Left cardiac atrium (tissue), 4 donors: ENCODE results near the gene IL17RB. TPM values are rescaled to one million over a fixed set of nuclear protein-coding genes. Genes with fewer than 3 reads are reported as not detected.

Source experiments
- ATAC-seq, 2 donors: fragments of 200-7000 bp; cut with Tn5 transposase; one replicate each; pipeline ENCODE4 v1.9.1; 2020; ENCODE audit warnings: mild to moderate bottlenecking in 2 of 2, moderate library complexity in 2 of 2
- DNase-seq: peaks from one replicate; pipeline ENCODE4 v3.0.0-alpha.2; 2020
- intact Hi-C, 2 donors: fragments of 100-400 bp; cut with DNase I; formaldehyde crosslinking; loops; one replicate each; pipeline versions ENCODE4 v1.14.1 to v1.15.1; 2022 to 2023
- long read RNA-seq: library from polyadenylated mRNA; unstranded; transcript quantifications from one replicate; pipeline ENCODE4 v2.0.0, GENCODE V29; 2021
- total RNA-seq, 2 donors: library from RNA; stranded (reverse); fragmentation: NEBNext Ultra II Directional; extraction: Animal tissue kit (Norgen Biotek cat#: 25700); gene quantifications; one replicate each; pipeline ENCODE4 v1.2.1, GENCODE V29; 2021
- donor health status: DM: no; HTN: yes; CAD: no.
- donor health status: DM: no; HTN: yes; CAD: no; lungs with severe emphysema.
- donor health status: DM: yes; HTN: yes; CAD: no.
- donor health status: Dilated cardiomyopathy.

Gene IL17RB
- 1 to 10 TPM; 1.6 to 2.6 TPM for total RNA-seq
- long read RNA-seq, partial matches to known transcripts = 1 of 2 reads
- long read RNA-seq, other reads (novel, unspliced or antisense) = 1 of 2 reads

GRCh38 chr3:53846134-53846850 is at the start of gene IL17RB, which contains the start of gene CHDH:
IL17RB (plus strand) TSS chr3:53846568; CDS start chr3:53846589, 21 bp downstream.
CHDH (minus strand) TSS chr3:53846419; CDS start chr3:53824008, 22,411 bp downstream.
- peak; percentile 68 for DNase-seq
- intact Hi-C loops = no loop called here
- ATAC-seq = peak; percentile 83 to 88

- ATAC-seq (no peak), DNase-seq (no peak)
- intact Hi-C loops = no loop called here
These were observed 48.2 kb upstream of the IL17RB start for GRCh38 chr3:53798144-53798543.

GRCh38 chr3:53799338-53799865 is 47.0 kb upstream of the IL17RB start:
- DNase-seq = no peak
- ATAC-seq = no peak
- intact Hi-C loops = no loop called here

GRCh38 chr3:53800041-53800906 is 46.1 kb upstream of the IL17RB start:
- no peak for DNase-seq
- intact Hi-C loops = no loop called here
- no peak for ATAC-seq

GRCh38 chr3:53801319-53801718 is 45.0 kb upstream of the IL17RB start:
- no peak for DNase-seq
- ATAC-seq = no peak
- intact Hi-C loops = no loop called here

GRCh38 chr3:53802256-53802880 is 44.0 kb upstream of the IL17RB start:
- DNase-seq (no peak), ATAC-seq (no peak)
- intact Hi-C loops = no loop called here

GRCh38 chr3:53803124-53803815 is 43.1 kb upstream of the IL17RB start:
- ATAC-seq (no peak), DNase-seq (no peak)
- intact Hi-C loops = no loop called here

- no peak for DNase-seq
- ATAC-seq = no peak
- intact Hi-C loops = no loop called here
These were observed 42.3 kb upstream of the IL17RB start for GRCh38 chr3:53803816-53804695.

GRCh38 chr3:53804697-53805462 is 41.5 kb upstream of the IL17RB start:
- peak in 1 of 2 donors; percentile 59 for ATAC-seq
- intact Hi-C loops = no loop called here
- DNase-seq = no peak

- intact Hi-C loops = no loop called here
- ATAC-seq (no peak), DNase-seq (no peak)
These were observed 40.8 kb upstream of the IL17RB start for GRCh38 chr3:53805463-53806159.

GRCh38 chr3:53806182-53807116 is 39.9 kb upstream of the IL17RB start:
- intact Hi-C loops = no loop called here
- peak; percentile 81 to 86 for ATAC-seq
- DNase-seq = no peak

GRCh38 chr3:53807117-53807810 is 39.1 kb upstream of the IL17RB start:
- intact Hi-C loops = no loop called here
- DNase-seq = no peak
- peak; percentile 12 to 17 for ATAC-seq

- DNase-seq = no peak
These were observed 37.9 kb upstream of the IL17RB start for GRCh38 chr3:53808496-53808895.

GRCh38 chr3:53809267-53809666 is 37.1 kb upstream of the IL17RB start:
- ATAC-seq = no peak
- intact Hi-C loops = no loop called here
- no peak for DNase-seq

More at GRCh38 chr3:53808496-53808895, 37.9 kb upstream of the IL17RB start:
- intact Hi-C loops = no loop called here
- no peak for ATAC-seq
